Activated gamma-delta T cell (primary cell): Measurements from ENCODE around the gene PPP1R9B.

Experiments
- DNase-seq: peaks from one replicate; lab custom pipeline; 2025; lab: John Stamatoyannopoulos, UW

PPP1R9B gene

DNA sequence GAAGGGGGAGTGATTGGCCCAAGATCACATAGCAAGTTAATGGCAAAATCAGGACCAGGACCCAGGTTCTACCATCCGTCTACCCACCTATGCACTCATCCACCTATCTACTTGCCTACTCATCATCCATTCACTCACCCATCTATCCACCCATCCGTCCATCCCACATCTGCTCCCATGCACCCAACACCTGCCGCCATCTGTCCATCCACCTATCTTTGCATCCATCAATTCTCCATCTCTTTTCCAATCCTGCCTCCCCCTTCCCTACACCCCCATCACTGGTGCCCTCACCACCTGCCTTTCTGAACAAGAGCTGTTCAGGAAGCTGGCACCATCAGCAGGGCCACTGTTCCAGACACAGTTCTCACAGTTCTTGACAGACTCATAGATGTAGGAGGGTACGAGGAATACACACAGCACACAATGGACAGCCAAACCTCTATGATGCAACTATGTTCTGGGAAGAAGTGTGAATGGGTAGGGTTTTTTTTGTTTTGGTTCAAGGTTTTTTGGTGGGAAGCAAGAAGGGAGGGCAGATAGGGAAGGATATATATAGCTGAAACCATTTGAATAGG lies 25.0 kb downstream of the PPP1R9B start:
- no peak for DNase-seq

DNA sequence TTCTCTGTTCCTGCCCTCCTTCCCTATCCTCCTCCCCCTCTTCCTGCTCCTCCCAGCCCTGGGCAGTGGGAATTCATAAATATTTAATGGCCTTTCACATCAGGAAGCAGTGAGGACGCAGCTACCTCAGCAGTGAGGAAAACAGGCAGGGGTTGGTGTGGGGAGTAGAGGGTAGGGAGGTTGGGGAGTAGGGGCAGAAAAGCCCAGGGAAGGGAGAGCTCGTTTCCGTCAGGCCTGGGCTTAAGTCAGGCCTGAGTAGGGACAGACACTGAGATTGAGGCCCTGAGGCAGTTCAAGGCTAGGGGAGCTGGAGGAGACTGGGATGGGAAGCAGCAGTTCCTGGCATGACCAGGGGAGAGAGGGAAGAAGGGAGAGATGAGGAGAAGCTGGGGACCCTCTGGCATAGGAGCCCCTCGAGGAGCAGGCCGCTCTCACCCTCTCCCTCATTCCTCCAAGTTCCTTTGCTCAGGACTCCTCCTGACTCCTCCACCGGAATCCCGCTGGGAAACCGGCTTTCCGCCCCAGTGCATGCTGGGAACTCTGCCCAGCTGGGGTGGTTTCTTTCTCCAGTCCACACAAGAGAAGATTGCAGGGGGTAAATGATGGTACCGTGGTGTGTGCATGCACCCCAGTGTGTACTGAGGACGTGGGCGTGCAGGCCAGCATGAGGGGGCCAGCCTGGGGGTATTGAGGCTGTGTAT lies 26.7 kb downstream of the PPP1R9B start:
- DNase-seq: no peak

DNA sequence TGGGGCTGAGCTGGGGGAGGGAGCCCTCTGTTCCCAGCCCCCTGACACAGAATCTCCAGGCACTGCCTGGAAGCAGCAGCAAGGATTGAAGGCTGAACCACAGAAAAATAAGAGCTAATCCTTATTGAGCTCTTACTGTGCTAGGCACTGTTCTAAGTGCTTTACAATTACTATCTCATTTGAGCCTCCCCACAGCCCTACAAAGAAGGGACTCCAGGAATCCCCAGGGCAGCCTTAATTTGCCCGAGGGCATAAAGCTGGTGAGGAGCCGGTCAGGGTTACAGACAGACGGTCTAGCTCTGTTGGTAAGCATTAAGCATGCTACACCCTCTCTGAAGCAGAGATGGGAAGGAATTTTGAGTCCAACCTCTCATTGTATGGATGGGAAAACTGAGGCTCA lies 27.5 kb downstream of the PPP1R9B start:
- no peak for DNase-seq

DNA sequence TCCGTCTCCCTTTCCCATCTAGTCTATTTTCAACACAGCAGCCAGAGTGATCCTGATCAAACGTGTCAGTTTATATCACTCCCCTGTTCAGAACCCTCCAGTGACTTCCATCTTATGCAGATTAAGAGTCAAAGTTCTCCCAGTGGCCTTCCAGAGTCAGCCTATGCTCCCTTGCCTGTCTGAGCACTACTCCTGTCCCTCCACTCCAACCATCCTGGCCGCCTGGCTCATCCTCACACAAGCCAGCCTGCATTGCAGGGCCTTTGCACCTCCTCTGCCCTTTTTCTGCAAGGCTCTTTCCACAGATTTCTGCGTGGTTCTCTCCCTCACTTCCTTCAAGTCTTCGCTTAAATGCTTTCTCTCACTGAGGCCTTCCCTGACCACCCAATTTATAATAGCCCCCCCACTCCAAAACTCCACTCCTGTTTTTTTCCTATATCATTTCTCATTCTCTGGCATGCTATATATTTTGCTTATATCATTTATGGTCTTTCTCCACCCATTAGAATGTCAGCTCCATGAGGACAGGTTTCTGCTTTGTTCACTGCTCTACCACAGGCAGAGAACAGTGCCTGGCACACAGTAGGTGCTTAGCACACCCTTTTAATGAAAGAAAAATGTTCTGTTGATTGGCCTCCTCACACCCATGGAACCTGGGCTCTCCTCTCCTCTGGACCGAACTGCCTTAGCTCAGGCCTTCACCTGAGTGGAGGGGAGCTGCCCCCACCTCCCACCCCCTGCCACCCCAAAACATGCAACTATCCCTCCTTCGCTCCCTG lies 29.8 kb downstream of the PPP1R9B start:
- no peak for DNase-seq

DNA sequence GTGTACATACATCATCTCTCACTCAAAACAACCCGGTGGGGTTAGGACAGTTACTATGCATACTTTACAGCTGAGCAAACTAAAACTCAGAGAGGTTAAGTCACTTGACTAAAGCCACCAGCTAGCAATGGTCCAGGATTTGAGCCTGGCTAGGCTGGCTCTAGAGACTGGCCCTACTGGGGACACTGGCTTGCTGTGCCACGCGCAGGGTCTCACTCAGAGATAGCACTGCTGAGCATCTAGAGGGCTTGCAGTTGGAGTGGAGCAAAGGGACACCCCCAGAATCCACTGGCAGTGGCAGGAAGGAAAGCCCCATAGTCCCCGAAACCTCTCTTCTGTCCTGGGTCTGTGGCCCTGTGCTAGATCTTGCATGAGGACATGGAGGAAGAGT lies 31.7 kb downstream of the PPP1R9B start:
- no peak for DNase-seq

DNA sequence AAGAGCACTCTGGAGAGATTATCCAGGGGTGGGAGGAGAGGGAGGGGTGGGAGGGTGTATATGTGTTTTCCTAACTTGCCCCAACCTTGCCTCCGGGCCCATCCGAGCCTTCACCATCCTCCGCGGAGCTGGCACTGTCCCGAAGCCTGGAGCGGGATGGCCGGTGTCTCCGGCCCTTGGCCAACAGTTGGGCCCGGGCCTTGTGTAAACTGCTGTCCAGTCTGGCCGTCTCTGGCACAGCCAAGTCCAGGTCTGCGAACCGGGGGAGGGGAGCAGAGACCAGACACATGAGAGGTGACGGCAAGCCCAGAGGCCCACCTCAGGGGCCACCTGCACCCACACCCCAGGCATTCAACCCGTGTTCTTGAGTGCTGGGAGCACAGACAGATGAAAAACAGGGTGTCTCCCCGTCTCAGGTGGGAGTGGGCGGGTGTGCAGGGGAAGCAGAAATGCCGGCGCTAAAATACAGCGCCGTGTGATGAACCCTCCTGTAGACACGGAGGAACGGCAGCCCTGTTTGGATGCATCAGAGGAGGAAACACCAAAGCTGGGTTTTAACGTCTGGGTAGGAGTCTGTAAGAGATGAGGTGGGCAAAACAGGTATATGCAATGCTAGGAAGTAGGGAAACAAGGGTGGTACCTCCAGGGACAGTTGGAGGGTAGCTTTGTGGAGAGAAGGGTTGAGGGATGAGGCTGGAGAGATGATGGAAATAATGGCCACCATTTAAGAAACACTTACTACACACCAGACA lies 32.2 kb downstream of the PPP1R9B start:
- no peak for DNase-seq

DNA sequence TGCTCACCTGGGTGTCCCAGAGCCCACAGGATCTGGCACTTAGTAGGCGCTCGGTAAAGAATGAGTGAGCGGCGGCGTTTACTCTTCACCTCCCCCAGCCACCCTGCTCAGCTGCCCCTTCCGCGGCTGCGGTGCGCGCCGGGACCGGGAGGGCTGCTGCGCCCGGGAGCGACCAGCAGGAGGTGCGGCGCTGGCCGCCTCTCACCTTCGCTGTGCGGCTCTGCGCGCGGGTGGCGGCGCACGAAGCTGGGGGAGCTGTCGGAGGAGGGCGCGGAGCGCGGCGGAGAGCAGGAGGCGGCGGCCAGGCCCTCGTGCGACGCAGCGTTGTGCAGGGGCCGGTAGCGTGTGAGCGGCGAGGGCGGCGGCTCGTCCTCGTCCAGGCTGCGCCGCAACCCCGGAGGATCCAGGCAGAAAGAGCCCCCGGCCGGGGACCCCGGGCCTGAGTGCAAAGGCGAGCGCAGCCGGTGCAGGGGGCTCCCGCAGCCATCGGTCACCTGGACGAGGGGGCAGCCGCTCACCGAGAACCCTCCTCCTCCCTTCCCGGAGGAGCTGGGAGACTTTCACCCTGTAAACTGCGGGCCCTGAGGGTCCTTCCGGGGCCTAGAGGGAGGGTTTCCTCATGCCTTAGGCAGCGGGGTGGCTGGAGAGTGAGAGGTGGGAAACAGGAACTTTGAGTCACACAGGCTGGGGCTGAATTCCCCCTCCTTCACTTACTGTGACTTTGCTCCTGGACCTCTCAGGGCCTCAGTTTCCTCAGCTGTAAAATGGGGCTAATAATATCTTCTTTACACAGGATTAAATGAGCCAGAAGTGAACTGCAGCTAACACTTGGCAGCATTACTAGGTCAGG lies 33.0 kb downstream of the PPP1R9B start:
- DNase-seq: peak; percentile 32

DNA sequence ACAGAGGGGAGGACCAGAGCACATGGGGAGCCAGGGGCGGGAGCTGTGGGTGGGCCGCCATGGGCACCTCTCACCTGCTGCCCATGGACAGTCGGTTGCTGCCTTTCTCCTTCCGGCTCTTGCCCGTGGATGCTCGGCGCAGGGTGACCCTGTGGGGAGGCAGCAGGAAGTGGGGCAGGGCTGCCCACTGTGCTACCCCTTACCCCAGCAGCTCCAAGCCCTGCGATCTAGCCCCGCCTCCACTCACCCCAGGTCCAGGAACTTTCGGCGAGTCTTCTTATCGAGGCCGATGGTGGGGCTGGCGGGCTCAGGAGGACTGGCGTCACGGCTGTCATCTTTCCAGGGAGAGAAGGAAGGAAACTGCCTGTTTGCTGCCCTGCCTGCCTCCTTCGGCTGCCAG lies 34.7 kb downstream of the PPP1R9B start:
- no peak for DNase-seq

DNA sequence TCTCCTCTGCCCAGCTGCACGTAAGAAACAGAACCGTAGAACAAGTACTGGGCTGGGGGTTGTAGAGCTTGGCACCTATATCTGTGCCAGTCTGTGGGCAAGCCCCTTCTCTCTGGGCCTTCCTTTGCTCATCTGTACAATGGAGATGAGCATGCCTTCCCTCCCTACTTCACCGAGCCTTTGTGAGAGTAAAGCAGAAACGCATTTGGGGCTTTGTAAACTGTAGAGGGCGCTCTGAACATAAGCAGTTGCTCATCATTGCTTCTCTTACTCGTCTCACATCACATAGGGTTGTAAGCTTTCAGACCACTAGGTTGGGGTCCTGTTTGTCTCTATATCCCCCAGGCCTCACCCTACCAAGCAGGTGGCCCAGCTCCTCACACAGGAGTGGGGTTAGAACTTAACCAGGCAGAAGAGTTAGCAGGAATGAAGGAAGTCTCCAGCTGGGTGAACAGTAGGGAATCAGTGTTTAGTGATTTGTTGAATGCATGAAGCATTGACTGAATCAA lies 35.6 kb downstream of the PPP1R9B start:
- no peak for DNase-seq

DNA sequence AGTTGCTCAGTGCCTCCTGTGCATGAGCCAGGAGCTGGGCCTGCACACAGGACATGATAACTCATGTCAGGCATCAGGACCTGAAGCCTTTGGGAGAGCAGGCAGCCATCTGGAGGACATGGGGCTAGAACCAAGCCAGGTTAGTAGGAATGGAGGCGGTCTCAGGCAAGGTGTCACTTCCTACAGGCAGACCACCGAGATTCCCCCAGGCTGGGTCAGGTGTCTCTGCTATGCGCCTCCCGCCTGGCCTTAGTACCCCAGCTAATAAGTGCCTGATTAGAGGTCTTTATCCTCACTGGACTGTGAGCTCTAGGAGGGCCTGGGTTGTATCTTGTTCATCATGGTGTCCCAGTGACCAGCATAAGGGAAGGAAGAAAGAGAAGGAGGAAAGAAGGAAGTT lies 36.1 kb downstream of the PPP1R9B start:
- DNase-seq: no peak

DNA sequence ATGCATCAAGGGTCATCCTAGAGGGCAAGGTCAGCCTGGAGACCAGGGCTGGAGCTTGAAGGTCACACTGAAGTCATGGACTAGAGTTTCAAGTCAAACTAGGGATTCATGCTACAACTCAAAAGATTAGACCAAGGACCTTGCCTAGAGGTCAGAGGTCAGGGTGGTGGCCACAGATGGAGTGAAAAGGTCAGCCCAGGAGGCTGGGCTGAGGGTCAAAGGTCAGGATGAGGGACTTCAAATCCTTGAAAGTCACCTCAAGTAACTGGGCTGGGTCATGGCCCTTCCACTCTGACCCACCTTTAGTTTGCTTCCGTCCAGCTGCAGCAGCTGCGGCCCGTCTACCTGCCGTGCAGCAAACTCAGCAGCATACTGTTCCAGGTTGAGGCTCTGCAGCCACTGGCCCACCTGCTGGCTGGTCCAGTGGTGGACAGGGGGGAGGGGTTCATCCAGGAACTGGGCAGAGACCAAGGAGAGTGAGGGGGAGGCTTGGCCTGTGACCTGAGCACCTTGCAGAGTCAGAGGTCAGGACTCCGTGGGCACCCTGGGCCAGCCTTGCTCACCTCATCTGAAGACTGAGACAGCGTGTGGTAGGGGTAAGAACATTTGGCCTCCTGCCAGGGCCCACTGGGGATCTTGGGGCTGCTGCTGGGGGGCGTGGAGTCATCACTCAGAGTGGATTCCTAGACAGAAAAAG lies 36.7 kb downstream of the PPP1R9B start:
- no peak for DNase-seq

DNA sequence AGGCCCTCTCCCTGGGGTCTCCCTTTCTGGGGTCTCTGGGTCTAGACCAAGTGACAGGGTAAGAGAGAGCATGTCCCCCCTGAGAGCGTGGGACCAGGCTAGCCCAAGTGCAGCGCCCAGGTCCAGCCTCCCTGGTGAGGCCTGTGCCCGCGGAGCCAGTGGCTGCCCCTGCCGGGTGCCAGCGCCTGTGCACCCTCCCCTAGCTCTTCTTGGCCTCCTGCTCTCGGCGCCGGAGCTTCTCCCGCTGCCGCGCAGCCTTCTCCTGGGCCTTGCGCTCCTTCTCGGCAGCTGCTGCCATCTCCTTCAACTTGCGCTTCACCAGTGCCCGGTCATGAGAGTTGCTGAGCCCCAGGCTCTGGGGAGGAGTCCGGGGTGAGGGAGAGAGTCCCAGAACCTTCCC lies 37.8 kb downstream of the PPP1R9B start:
- no peak for DNase-seq

DNA sequence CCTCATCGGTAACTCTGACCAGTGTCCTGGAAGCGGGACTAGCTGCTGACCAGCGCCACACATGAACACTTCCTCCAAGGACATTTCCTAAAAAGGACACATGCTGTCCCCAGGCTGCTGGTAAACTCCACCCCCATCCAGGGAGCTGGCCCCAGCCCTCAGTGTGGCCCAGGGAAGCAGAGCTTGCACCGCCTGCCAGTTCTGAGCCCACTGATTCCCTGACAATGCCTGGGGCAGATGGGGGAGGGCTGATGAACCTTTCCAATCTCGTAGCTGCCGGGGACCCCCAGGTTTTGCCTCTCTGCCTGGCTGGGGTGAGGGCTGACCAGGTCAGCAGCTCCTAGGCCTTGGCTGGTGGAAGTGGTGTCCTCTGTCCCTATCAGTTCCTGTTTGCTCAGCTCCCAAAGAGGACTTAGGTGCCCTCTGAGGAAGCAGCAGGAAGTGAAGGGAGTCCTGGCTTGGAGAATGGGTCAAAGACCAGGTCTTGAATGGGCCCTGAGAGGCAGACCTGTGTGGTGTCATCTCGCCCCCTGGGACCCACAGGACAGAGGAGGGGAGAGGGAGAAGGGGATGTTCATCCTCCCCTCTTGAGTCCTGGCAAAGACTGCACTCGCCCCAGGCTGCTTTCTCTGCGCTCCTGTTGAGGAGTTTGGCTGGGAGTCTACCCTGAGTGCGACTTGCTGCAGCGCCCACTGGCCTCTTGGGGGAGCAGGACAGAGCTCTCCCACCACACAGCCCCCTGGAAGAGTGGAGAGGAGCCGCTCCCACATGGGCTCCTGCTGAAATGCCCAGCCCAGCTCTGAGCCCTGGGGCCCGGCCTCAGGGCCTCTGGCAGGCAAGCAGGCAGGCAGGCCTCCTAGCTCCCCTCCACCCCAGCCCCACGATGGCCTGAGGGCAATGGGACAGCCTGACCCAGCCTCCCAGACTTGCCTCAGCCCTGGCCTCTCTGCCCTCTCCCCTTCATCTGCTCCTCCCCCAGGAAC lies 38.5 kb downstream of the PPP1R9B start:
- no peak for DNase-seq

DNA sequence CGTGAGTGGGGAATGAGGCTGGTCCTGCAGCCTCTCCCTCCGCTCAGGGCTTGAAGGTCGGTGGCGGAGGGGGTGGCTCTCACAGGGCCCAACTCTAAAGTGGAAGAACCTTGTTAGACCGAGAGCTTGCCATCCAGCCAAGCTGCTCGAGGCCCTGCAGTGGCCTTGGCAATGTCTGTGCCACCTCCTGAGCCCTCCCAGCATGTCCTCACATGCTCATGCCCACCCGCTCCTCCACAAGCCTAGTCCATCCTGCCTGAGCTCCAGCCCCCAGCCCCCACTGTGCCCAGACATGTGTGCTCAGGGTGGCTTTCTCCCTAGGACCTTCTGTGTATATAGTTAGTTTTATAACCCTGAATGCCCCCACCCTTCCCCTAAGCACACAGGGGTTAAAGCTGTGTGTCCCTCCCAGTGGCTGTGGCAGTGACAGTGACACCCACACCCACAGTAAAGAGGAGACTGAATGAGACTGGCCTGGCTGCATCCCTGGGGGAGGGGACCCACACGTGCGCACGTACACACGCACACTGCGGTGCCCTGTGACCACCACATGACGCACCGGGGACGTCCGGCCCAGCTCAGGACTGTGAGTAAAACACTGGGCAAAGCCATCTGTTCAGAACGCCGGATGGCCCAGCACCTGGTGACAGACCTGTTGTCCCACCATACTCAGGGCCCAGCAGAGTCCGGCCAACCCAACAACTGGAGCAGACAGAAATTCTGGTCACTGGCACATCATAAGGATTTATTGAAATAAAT lies 39.7 kb downstream of the PPP1R9B start:
- DNase-seq: no peak

DNA sequence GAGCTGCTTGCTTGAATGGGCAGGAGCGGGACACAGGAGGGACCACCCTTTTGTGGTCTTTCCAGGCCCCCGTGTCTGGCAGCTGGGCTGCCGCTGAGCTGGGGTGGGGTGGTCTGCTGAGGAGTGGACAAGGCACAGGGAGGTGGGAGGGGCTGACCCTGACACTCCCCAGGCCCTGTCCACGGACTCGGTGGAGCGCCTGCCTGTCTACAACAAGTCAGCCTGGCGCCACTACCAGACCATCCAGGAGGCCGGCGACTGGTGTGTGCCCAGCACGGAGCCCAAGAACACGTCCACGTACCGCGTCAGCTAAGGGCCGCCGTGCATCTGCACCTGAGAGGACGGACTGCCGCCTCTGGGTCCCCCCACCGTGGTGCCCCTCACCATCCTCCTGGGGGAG lies 40.7 kb downstream of the PPP1R9B start:
- no peak for DNase-seq

DNA sequence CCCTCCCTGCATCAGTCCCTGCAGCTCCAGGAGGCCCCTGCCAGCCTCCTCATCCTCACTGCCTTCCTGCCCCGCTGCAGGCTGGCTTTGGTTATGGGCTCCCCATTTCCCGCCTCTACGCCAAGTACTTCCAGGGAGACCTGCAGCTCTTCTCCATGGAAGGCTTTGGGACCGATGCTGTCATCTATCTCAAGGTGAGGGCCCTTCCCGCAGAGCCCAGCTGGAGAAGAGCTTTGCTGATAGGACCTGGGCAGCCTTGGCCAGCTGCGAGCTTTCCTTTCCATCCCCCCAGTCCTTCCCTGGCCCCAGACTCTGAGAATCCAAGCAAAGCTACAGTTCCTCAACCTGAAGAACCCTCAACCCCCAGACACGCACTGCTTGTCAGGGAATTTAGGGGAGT lies 41.3 kb downstream of the PPP1R9B start:
- DNase-seq: no peak

DNA sequence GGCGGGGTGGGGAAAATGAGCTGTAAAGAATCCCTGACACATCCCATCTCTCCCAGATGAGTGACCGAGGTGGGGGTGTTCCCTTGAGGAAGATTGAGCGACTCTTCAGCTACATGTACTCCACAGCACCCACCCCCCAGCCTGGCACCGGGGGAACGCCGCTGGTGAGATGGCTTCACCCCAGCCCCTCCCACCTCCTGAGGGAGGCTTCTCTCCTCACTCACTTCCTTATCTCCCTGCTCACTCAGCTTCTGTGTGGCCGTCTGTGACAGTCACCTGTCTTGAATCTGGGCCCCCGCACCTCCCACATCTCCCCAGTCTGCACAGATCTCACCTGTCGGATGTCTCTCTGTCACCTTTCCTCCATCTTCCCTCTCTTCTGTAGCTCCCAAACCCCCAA lies 41.9 kb downstream of the PPP1R9B start:
- DNase-seq: no peak

DNA sequence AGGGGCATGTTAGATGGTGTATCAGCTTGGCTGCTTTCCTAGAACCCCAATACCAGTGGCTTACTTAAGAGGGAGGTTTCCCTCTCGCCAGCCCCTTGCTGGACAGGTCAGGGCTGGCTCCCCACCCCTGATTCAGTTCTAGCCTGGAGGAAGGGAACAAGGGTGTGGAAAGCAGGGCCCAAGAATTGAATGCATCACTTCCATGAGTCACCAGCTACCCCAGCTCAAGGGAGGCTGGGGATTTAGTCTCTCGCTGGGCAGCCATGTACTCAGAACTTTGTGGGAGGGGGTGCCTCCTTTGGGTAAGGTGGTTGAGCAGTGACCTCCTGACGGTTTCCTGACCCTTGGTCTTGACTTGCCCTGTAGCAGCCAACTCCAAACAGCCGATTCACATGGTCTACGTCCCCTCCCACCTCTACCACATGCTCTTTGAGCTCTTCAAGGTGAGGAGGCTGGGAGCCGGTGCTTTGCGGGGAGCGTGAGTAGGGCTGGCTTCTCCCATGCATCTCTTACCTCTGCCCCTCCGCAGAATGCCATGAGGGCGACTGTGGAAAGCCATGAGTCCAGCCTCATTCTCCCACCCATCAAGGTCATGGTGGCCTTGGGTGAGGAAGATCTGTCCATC lies 42.6 kb downstream of the PPP1R9B start:
- no peak for DNase-seq
